HG02943 (cell line): ENCODE results near the gene RFLNA.

Experiments used
- ATAC-seq: cut with Tn5 transposase; IDR thresholded peaks from one replicate; pipeline ENCODE4 v1.9.1; 2021; ENCODE audit warnings: mild to moderate bottlenecking, low read depth, moderate library complexity; ENCODE audit not compliant: unreplicated experiment

RFLNA gene

DNA sequence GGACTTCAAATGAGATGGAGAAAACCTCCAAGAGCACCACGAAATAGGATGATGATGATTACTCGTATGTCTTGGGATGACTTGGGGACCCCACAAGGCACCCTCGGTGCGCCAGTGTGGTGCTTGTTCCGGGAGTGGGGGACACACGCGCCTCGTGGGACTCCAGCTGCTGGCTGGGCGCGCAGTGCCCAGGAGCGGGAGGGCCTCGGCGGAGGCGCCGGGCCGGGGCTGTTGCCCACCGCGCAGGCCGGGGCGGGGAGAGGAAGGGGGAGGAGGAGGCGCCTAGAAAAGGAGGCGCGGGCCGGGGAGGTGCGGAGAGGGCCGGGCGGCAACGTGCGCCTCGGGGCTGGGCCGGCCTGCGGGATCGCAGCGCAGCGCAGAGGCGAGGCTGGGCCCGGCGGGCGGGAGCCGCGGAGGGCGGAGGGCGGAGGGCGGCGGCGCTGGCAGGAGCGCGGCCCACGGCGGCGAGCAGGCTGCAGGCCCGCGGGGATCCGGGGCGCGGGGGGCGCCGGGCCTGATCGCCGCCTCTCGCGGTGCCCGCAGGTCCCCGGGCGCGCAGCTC, at the start of gene RFLNA:
Gene RFLNA (plus strand): TSS at position 314 of the 562 bp plus-strand sequence. CDS start 337 bp downstream, outside the sequence.
- ATAC-seq = no peak

DNA sequence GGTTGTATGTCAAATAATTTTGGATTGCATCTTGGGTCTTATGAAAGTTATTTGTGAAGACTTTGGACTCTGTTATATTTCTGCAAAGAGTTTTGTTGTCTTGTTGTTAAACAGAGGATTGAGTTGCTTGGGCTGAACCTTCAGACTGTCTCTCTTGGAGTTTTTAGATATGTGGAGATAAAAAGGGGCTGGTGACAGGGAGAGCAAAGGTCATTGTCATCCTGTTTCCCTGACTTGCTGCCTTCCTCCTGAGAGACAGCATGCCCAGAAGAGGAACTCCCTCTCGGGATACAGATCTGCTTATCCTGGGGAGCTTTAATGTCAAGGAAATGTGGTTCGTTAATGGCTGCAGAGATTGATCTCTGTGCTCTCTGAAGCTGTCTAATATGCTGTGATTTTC, 47.6 kb upstream of the RFLNA start:
- no peak for ATAC-seq

- no peak for ATAC-seq
Measured at GRCh38 chr12:124248941-124249825, 45.7 kb upstream of the RFLNA start.

- ATAC-seq = no peak
Measured at GRCh38 chr12:124251186-124251585, 43.7 kb upstream of the RFLNA start.

- no peak for ATAC-seq
Measured at GRCh38 chr12:124252964-124253363, 41.9 kb upstream of the RFLNA start.

- ATAC-seq = no peak
Measured at GRCh38 chr12:124254126-124254525, 40.8 kb upstream of the RFLNA start.

- ATAC-seq = no peak
Measured at GRCh38 chr12:124259154-124260066, 35.5 kb upstream of the RFLNA start.

GRCh38 chr12:124261885-124262284, 33.0 kb upstream of the RFLNA start:
- ATAC-seq = no peak

GRCh38 chr12:124264089-124264795, 30.7 kb upstream of the RFLNA start:
- ATAC-seq = no peak

DNA sequence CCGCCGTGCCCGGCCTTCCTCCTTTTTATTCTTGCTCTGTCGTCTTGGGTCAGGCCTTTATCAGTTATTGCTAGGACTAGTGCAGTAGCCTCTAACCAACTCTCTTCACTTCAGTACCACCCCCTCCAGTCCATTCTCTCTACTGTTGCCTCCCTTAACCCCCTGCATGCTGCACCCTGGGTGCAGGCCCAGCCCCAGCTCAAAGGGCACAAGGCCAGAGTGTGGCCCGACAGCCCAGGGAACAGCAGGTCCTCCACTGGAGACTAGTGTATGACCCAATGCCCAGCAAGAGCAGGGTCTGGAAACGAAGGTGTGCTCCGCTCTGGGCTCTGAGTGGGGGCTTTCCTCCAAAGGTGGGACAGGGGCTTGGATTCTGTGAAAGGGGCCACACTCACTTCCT, 30.0 kb upstream of the RFLNA start:
- ATAC-seq = no peak

DNA sequence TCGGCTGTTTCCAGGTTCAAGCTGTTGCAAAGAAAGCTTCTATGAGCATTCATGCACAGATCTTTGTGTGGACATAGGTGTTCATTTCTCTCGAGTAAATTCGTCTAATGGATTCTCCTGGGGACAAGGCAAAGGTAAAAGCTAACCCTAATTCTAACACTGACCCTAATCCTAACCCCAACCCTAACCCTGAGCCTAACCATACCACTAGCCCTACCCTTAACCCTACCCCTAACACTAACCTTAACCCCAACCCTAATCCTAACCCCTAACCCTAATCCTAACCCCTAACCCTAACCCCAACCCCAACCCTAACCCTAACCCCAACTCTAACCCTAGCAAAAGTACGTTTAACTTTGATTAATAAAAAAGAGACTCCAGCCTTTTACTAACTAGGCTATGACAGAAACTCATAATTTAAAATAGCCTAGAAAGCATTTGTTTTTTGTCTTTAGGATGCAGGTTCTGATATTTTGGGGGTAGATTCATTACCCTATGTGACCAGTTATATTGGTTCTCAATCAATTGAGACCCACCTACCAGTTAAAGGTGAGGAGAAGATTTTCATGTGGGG, 27.6 kb upstream of the RFLNA start:
- ATAC-seq = no peak

DNA sequence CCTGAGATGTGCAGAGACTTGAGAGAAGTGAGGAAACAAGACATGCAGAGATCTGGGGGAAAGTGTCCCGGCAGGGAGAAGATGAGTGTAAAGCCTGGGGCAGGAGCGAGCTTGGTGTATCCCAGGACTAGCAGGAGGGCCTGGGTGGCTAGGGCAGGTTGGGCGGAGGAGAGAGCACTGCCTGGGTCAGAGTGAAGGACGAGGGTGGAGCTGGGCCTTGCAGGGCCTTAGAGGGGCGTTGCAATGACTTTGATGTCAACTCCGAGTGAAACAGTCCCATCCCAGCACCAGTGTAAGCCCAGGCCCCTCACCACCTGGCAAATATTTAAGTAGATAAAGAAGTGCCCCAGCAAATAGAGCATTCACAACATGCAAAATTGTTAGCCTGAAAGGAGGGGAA, 24.2 kb upstream of the RFLNA start:
- no peak for ATAC-seq

DNA sequence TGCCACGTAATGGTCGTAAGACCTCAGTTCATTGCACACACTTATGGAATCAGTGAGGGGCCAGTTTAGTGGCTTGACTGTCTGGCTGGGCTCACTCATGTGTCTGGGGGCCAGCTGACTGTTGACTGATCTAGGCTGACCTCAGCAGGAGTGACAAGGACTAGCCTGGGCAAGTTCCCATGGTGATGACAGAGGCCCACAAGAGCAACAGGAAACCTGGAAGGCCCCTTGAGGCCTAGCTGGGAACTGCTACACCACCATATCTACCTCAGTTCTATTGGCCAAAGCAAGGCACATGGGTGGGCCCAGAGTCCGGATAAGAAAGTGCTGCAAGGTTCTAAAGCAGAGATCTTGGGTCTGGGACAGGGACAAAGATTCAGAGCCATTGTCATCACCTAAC, 21.3 kb upstream of the RFLNA start:
- no peak for ATAC-seq

DNA sequence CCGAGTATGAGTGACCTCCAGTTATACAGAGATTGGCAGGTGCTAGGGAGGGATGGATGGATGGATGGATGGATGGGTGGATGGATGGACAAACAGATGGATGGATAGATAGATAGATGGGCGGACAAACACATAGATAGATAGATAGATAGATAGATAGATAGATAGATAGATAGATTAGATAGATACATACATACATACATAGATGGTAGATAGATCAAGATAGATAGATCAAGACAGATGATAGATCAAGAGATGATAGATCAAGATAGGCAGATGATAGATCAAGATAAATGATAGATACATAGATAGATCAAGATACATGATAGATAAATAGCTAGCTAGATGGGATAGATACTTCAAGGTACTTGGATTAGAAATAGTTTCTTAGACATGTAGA, 18.6 kb upstream of the RFLNA start:
- no peak for ATAC-seq

GRCh38 chr12:124277394-124278241, 17.3 kb upstream of the RFLNA start:
- ATAC-seq = no peak

DNA sequence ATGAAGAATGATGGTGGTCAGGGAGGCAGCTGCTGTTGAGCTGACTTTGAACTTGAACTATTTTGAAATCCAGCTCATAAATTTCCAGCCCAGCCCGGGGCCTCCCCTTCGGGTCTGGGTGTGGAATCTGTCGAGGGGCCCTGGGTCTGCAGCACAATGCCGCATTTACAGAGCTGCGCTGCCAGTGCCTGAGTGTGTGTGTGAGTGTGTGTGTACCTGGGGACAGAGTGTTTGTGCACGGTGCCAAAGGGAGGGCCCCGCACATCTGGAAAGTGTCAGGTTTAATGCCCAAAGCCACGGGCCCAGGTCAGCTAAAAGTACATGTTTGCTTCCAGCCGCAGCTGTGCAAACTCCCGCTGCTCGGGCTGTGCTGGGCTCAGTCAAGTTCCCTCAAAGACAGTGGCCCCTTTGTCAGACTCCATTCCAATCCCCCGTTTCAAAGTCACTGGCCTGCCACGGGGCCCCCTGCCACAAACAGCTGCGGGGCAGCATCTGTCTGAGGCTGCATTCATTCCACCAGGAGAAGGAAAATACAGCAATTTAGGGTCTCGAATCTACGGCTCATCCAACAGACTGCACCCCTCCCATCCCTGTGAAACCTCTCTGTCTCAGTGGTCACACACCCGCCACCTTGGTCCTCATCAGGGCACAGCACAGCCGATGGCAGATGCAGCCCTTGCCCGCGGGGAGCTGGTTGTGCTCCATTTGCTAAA, 16.3 kb upstream of the RFLNA start:
- no peak for ATAC-seq

- no peak for ATAC-seq
Measured at GRCh38 chr12:124279315-124279714, 15.6 kb upstream of the RFLNA start.

DNA sequence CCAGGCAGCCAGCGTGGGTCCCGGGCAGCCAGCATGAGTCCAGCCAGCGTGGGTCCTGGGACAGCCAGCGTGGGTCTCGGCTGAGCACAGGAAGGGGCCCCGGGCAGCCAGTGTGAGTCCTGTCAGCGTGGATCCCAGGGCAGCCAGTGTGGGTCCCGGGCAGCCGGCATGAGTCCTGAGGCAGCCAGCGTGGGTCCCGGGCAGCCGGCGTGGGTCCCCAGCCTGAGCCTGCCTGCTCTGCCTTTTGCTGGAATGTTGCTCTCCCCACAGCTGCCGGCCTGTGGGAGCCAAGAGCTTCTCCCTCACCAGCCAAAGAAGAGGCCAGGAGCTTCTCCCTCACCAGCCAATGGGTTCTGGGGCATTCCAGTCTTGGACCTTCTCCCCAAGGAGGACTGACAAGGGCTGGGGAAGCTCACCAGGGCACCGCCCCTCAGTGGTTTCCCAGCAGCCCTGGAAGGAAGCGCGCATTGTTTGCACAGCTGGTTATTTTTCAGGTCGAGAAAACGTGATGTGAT, 15.0 kb upstream of the RFLNA start:
- ATAC-seq = no peak
